D721Med (cell line): ENCODE results near the gene PHLPP1.

ENCODE experiments used
- DNase-seq: peaks from one replicate; pipeline ENCODE4 v3.0.0; 2011; ENCODE audit warnings: low spot score; ENCODE audit not compliant: insufficient read length
- FAIRE-seq: peaks from 2 replicates; lab custom pipeline; 2011; peaks lifted over from hg19 to GRCh38; lab: Jason Lieb, UNC
- CTCF ChIP-seq: IDR thresholded peaks from 2 replicates; pipeline ENCODE4 v1.5.1; 2012; ENCODE audit warnings: mild to moderate bottlenecking, control low read depth; ENCODE audit not compliant: insufficient read depth; ENCODE audit errors: missing control alignments

The PHLPP1 gene

GRCh38 chr18:62776024-62776570 lies 60.8 kb downstream of the PHLPP1 start:
- no peak for FAIRE-seq
- TF ChIP-seq CTCF = no peak
- DNase-seq = no peak

GRCh38 chr18:62777814-62778213 lies 62.5 kb downstream of the PHLPP1 start:
- FAIRE-seq (no peak), DNase-seq (no peak)
- TF ChIP-seq CTCF = no peak

- DNase-seq (peak; percentile 35), FAIRE-seq (peak; percentile 100)
- TF ChIP-seq CTCF = no peak
Observed at GRCh38 chr18:62778976-62779869, 63.9 kb downstream of the PHLPP1 start.

GRCh38 chr18:62781262-62781661 lies 65.9 kb downstream of the PHLPP1 start:
- no peak for DNase-seq
- FAIRE-seq = no peak
- TF ChIP-seq CTCF = no peak

- FAIRE-seq (no peak), DNase-seq (no peak)
- TF ChIP-seq CTCF = no peak
Observed at GRCh38 chr18:62781893-62782292, 66.6 kb downstream of the PHLPP1 start.

GRCh38 chr18:62784338-62784965 lies 69.1 kb downstream of the PHLPP1 start:
- no peak for DNase-seq
- no peak for TF ChIP-seq CTCF
- no peak for FAIRE-seq

GRCh38 chr18:62784966-62785413 lies 69.6 kb downstream of the PHLPP1 start:
- FAIRE-seq (no peak), DNase-seq (no peak)
- no peak for TF ChIP-seq CTCF
